GM13977 (cell line): Measurements from ENCODE around the gene ARIH1.
"Not testable (repeated sequence)": the region's sequence is repeated elsewhere in the genome, so short reads cannot be mapped to it uniquely, and the experiment has no call there.

Experiments
- DNase-seq: peaks from one replicate; pipeline ENCODE4 v3.0.0; 2012; ENCODE audit warnings: low spot score
- CTCF ChIP-seq: IDR thresholded peaks from 2 replicates; pipeline ENCODE4 v1.5.1; 2012; ENCODE audit warnings: mild to moderate bottlenecking, control low read depth; ENCODE audit not compliant: insufficient read depth; ENCODE audit errors: extremely low read depth, missing control alignments
- in situ Hi-C: fragments of 300-500 bp; cut with MboI; formaldehyde crosslinking; loops from one replicate; pipeline ENCODE4 v1.12.0; 2022; ENCODE audit warnings: low sequenced_read_pairs, low pct_unique_long_range_greater_than_20kb, mixed read lengths, inconsistent platforms; ENCODE audit not compliant: unreplicated experiment

The ARIH1 gene

DNA sequence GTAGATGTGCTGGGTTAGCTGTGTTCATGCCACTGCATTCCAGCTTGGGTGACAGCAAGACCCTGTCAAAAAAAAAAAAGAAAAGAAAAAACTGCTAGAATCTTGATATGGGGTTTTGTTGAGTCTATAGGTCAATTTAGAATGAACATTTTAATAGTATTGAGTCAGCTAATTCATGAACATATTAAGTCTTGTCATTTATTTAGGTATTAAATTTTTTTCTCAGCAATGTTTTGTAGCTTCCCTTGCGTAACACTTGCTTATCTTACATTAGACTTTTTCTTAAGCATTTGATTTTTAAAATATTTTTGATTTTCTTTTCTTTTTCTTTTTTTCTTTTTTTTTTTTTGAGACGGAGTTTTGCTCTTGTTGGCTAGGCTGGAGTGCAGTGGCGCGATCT is 119.7 kb downstream of the ARIH1 start:
- TF ChIP-seq CTCF: no peak
- in situ Hi-C loops: no loop called here
- no peak for DNase-seq

GRCh38 chr15:72599855-72600464 is 125.8 kb downstream of the ARIH1 start:
- DNase-seq: peak; percentile 42
- peak; percentile 62 for TF ChIP-seq CTCF
- in situ Hi-C loops: no loop called here

- no peak for DNase-seq
- in situ Hi-C loops: no loop called here
- TF ChIP-seq CTCF: no peak
Measured at GRCh38 chr15:72604794-72605193, 130.7 kb downstream of the ARIH1 start.

DNA sequence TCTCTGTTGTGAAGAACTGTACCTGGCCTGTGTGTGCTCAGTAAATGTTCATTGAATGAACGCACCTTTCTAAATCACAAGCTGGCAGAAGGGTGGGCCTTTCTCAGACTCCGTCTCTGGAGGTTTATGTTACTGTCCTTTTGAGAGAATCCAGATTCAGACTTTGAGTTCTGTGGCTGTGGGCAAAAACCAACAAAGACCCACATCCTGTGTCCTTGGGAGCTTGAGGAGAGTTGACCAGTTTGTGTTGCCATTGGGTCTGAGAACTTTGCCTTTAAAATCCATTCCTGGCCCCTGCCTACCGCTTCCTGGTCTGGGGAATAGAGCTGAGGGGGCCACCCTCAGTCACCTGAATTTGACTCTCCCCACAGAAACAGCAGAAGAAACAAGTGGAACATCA is 134.0 kb downstream of the ARIH1 start:
- in situ Hi-C loops, DNase-seq: not testable (repeated sequence)

DNA sequence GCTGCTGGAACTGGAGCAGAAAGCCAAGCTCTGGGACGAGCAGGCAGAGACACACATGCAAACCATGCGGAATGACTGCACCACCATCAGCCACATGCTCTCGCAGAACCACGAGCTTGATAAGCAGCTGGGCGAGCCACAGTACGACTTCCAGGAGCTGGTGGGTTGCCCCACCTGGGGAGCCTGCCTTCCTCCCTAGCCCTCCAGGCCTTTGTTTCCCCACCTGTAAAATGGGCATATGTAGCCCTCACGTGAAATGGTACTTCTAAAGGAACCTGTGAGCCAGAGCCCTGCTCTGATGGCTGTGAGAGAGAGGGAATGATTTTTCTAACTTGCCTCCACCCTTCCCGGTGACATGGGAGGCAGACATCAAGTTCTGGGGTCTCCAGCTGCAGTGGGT is 135.7 kb downstream of the ARIH1 start:
- no peak for TF ChIP-seq CTCF
- in situ Hi-C loops: no loop called here
- DNase-seq: no peak

- DNase-seq, in situ Hi-C loops: not testable (repeated sequence)
Measured at GRCh38 chr15:72612324-72612723, 138.2 kb downstream of the ARIH1 start.

DNA sequence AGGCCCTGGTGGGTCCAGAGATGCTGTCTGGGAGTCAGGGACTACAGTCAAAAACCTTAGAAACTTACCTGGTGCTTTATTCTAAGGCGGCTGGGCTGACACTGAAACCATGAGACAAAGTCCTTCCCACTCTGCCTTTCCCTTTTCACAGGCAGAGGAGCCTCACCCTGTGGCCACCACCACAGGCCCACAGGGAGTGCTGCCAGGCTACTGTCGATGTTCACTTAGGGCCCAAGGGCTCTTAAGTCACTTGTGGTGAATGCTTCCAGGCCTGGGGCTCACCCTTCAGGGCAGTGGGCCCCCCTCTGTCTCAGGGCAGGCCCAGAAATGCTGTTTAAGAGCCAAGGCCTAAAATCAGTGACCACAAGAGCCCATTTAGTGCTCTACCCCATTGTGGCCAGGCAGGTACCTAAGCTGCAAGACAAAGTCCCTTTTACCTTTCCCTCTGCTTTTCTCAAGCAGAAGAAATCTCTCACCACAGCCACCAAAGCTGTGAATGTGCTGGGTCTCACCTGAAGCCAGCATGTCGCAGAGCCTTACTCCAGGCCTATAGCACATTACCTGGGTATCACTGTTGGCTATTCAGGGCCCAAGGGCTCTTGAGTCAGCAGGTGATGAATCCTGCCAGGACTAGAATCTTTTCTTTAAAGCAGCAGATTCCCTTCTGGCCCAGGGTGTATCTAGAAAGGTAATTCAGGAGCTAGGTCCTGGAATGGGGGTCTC is 140.8 kb downstream of the ARIH1 start:
- in situ Hi-C loops: no loop called here
- no peak for DNase-seq
- TF ChIP-seq CTCF: no peak

GRCh38 chr15:72615533-72616233 is 141.6 kb downstream of the ARIH1 start:
- in situ Hi-C loops, DNase-seq: not testable (repeated sequence)
